Measurements from ENCODE around the gene CAB39L.

GRCh38 chr13:49295244-49295643, 148.6 kb downstream of the CAB39L start:
- no peak for TF ChIP-seq CTCF (IDR thresholded peaks at IDR 0.05 in 4 of 5, conservative IDR thresholded peaks at IDR 0.05 in 1 of 5)
- no peak for TF ChIP-seq POLR2A (IDR thresholded peaks at IDR 0.05)
